Activated T-helper 9 cell treated with anti-CD3 and anti-CD28 coated beads, Interleukin-2, amount 50 U/mL, for 16 hours (primary cell): ENCODE measurements around the gene FOXJ3.

ENCODE experiments used
- DNase-seq: peaks from one replicate; pipeline ENCODE4 v3.0.0-alpha.2; 2020; ENCODE audit warnings: low read depth

Gene FOXJ3

GRCh38 chr1:42189931-42190853 is 144.8 kb downstream of the FOXJ3 start:
- DNase-seq, result no peak

- DNase-seq, result no peak
Measured at GRCh38 chr1:42186152-42186551, 148.9 kb downstream of the FOXJ3 start.

- no peak for DNase-seq
Measured at GRCh38 chr1:42184616-42185015, 150.4 kb downstream of the FOXJ3 start.

GRCh38 chr1:42183957-42184268 is 151.1 kb downstream of the FOXJ3 start:
- no peak for DNase-seq

- no peak for DNase-seq
Measured at GRCh38 chr1:42183210-42183956, 151.7 kb downstream of the FOXJ3 start.

GRCh38 chr1:42181687-42182086 is 153.3 kb downstream of the FOXJ3 start:
- no peak for DNase-seq

GRCh38 chr1:42179900-42180329 is 155.1 kb downstream of the FOXJ3 start:
- DNase-seq, result no peak

- DNase-seq, result no peak
Measured at GRCh38 chr1:42179275-42179674, 155.8 kb downstream of the FOXJ3 start.

- no peak for DNase-seq
Measured at GRCh38 chr1:42178249-42178648, 156.8 kb downstream of the FOXJ3 start.

GRCh38 chr1:42177541-42177981 is 157.5 kb downstream of the FOXJ3 start:
- no peak for DNase-seq

- DNase-seq, result no peak
Measured at GRCh38 chr1:42176902-42177519, 158.0 kb downstream of the FOXJ3 start.

- no peak for DNase-seq
Measured at GRCh38 chr1:42175314-42176054, 159.6 kb downstream of the FOXJ3 start.

GRCh38 chr1:42173961-42174735 is 160.9 kb downstream of the FOXJ3 start:
- no peak for DNase-seq

GRCh38 chr1:42173155-42173933 is 161.7 kb downstream of the FOXJ3 start:
- peak; percentile 52 for DNase-seq

GRCh38 chr1:42172381-42173133 is 162.5 kb downstream of the FOXJ3 start:
- DNase-seq, result no peak

- no peak for DNase-seq
Measured at GRCh38 chr1:42171679-42172266, 163.3 kb downstream of the FOXJ3 start.

- DNase-seq, result no peak
Measured at GRCh38 chr1:42170779-42171621, 164.0 kb downstream of the FOXJ3 start.

- DNase-seq, result no peak
Measured at GRCh38 chr1:42168763-42169162, 166.3 kb downstream of the FOXJ3 start.

GRCh38 chr1:42168391-42168670 is 166.7 kb downstream of the FOXJ3 start:
- DNase-seq, result no peak
